ENCODE results near the gene GABRG2.
"Not testable (repeated sequence)": the region's sequence is repeated elsewhere in the genome, so short reads cannot be mapped to it uniquely, and the experiment has no call there.

The GABRG2 gene

GRCh38 chr5:162067655-162068411 is at the start of gene GABRG2:
GABRG2 (plus strand) TSS chr5:162067773; CDS start chr5:162068000, 227 bp downstream.
- in situ Hi-C loops (cut with MboI; ENCODE audit: low sequenced_read_pairs, unreplicated experiment): no loop called here
- no peak for DNase-seq (ENCODE audit: low spot score)
- no peak for TF ChIP-seq CTCF (IDR thresholded peaks at IDR 0.05; ENCODE audit: borderline replicate concordance, control extremely low read depth, extremely low read depth, insufficient read depth, missing control alignments)

GRCh38 chr5:162025312-162025711 is 42.3 kb upstream of the GABRG2 start:
- in situ Hi-C loops (cut with MboI; ENCODE audit: low sequenced_read_pairs, unreplicated experiment): no loop called here
- DNase-seq (ENCODE audit: low spot score): no peak
- no peak for TF ChIP-seq CTCF (IDR thresholded peaks at IDR 0.05; ENCODE audit: borderline replicate concordance, control extremely low read depth, extremely low read depth, insufficient read depth, missing control alignments)

GRCh38 chr5:162026803-162027202 is 40.8 kb upstream of the GABRG2 start:
- in situ Hi-C loops (cut with MboI; ENCODE audit: low sequenced_read_pairs, unreplicated experiment): no loop called here
- no peak for DNase-seq (ENCODE audit: low spot score)
- TF ChIP-seq CTCF (IDR thresholded peaks at IDR 0.05; ENCODE audit: borderline replicate concordance, control extremely low read depth, extremely low read depth, insufficient read depth, missing control alignments): no peak

- in situ Hi-C loops (cut with MboI; ENCODE audit: low sequenced_read_pairs, unreplicated experiment): no loop called here
- no peak for TF ChIP-seq CTCF (IDR thresholded peaks at IDR 0.05; ENCODE audit: borderline replicate concordance, control extremely low read depth, extremely low read depth, insufficient read depth, missing control alignments)
- DNase-seq (ENCODE audit: low spot score): no peak
Measured at GRCh38 chr5:162037431-162037830, 30.1 kb upstream of the GABRG2 start.

- DNase-seq (ENCODE audit: low spot score): no peak
- no peak for TF ChIP-seq CTCF (IDR thresholded peaks at IDR 0.05; ENCODE audit: borderline replicate concordance, control extremely low read depth, extremely low read depth, insufficient read depth, missing control alignments)
Measured at GRCh38 chr5:162047279-162047678, 20.3 kb upstream of the GABRG2 start.

GRCh38 chr5:162052676-162053075 is 14.9 kb upstream of the GABRG2 start:
- in situ Hi-C loops (cut with MboI; ENCODE audit: low sequenced_read_pairs, unreplicated experiment): no loop called here

More at GRCh38 chr5:162047279-162047678, 20.3 kb upstream of the GABRG2 start:
- in situ Hi-C loops (cut with MboI; ENCODE audit: low sequenced_read_pairs, unreplicated experiment): no loop called here

GRCh38 chr5:162055095-162055494 is 12.5 kb upstream of the GABRG2 start:
- in situ Hi-C loops (cut with MboI; ENCODE audit: low sequenced_read_pairs, unreplicated experiment); DNase-seq (ENCODE audit: low spot score): not testable (repeated sequence)

More at GRCh38 chr5:162052676-162053075, 14.9 kb upstream of the GABRG2 start:
- DNase-seq (ENCODE audit: low spot score): no peak
- TF ChIP-seq CTCF (IDR thresholded peaks at IDR 0.05; ENCODE audit: borderline replicate concordance, control extremely low read depth, extremely low read depth, insufficient read depth, missing control alignments): no peak
